Cardiac atrium fibroblast (primary cell): ENCODE data around the gene CPLANE2. TPM values are rescaled to one million over a fixed set of nuclear protein-coding genes. Genes with fewer than 3 reads are reported as not detected.

ENCODE experiments used
- total RNA-seq: library from RNA; depleted of rRNA; stranded (reverse); fragments of >200 nt; gene quantifications from 2 replicates; pipeline ENCODE4 v1.2.3, GENCODE V29; 2015

Gene CPLANE2
- 1.1 and 2.3 TPM in 2 replicates for total RNA-seq

GRCh38 chr1:16236511-16237342, at the start of gene CPLANE2:
Gene CPLANE2 (minus strand): TSS chr1:16237183. CDS start chr1:16236742, 441 bp downstream.

GRCh38 chr1:16212251-16212961, 24.6 kb downstream of the CPLANE2 start, which contains the start of gene ARHGEF19:
Gene ARHGEF19 (minus strand): TSS chr1:16212652. CDS start chr1:16209054, 3,598 bp downstream.

Other genes starting within 250 kb of the CPLANE2 start
- gene SRARP, start 232.9 kb downstream of the CPLANE2 start, total RNA-seq: not detected in 2 replicates
- gene HSPB7, start 219.1 kb downstream of the CPLANE2 start, total RNA-seq: 0.81 and 5.2 TPM in 2 replicates
- not detected in 2 replicates for gene CLCNKA, start 215.1 kb downstream of the CPLANE2 start, total RNA-seq
- under 0.01 TPM in 1 of 2 replicates, not detected in the other for gene CLCNKB, start 193.4 kb downstream of the CPLANE2 start, total RNA-seq
- gene FAM131C, start 163.5 kb downstream of the CPLANE2 start, total RNA-seq: not detected in 2 replicates
- 16.4 and 25.1 TPM in 2 replicates for gene EPHA2, start 81.1 kb downstream of the CPLANE2 start, total RNA-seq
- 4.5 and 11.4 TPM in 2 replicates for gene ARHGEF19, start 24.5 kb downstream of the CPLANE2 start, total RNA-seq
- 9.4 and 20.6 TPM in 2 replicates for gene FBXO42, start 115.3 kb upstream of the CPLANE2 start, total RNA-seq
- 54.2 and 60.6 TPM in 2 replicates for gene SZRD1, start 130.1 kb upstream of the CPLANE2 start, total RNA-seq
- not detected in 2 replicates for gene SPATA21, start 200.2 kb upstream of the CPLANE2 start, total RNA-seq
- gene NECAP2, start 203.5 kb upstream of the CPLANE2 start, total RNA-seq: 83.8 and 84.6 TPM in 2 replicates